SKM-1 treated with dmso at 0.1 percent for 144 hours (cell line): ENCODE data around the gene FERD3L.
"Not testable (repeated sequence)": the region's sequence is repeated elsewhere in the genome, so short reads cannot be mapped to it uniquely, and the experiment has no call there.

Experiments
- DNase-seq: peaks from one replicate; lab custom pipeline; 2025; ENCODE audit not compliant: unreplicated experiment; lab: John Stamatoyannopoulos, UW

FERD3L gene

GRCh38 chr7:19144661-19145433 is at the start of gene FERD3L:
FERD3L (minus strand) TSS chr7:19145421; CDS start chr7:19145362, 59 bp downstream.
- no peak for DNase-seq

GRCh38 chr7:19194417-19194816 is 49.2 kb upstream of the FERD3L start:
- DNase-seq: not testable (repeated sequence)

GRCh38 chr7:19181634-19182033 is 36.4 kb upstream of the FERD3L start:
- no peak for DNase-seq

GRCh38 chr7:19178595-19178994 is 33.4 kb upstream of the FERD3L start:
- DNase-seq: no peak

GRCh38 chr7:19177269-19177668 is 32.0 kb upstream of the FERD3L start:
- DNase-seq: peak; percentile 5

GRCh38 chr7:19175241-19175640 is 30.0 kb upstream of the FERD3L start:
- no peak for DNase-seq

GRCh38 chr7:19161671-19162070 is 16.4 kb upstream of the FERD3L start:
- DNase-seq: no peak

- DNase-seq: no peak
These were observed 1.5 kb upstream of the FERD3L start for GRCh38 chr7:19146699-19147098.

GRCh38 chr7:19145434-19146115 is 354 bp upstream of the FERD3L start:
- no peak for DNase-seq

GRCh38 chr7:19143881-19144574 is 1.2 kb downstream of the FERD3L start:
- DNase-seq: no peak

GRCh38 chr7:19139706-19140327 is 5.4 kb downstream of the FERD3L start:
- no peak for DNase-seq

- DNase-seq: no peak
These were observed 11.3 kb downstream of the FERD3L start for GRCh38 chr7:19133886-19134285.

- no peak for DNase-seq
These were observed 11.8 kb downstream of the FERD3L start for GRCh38 chr7:19133390-19133789.

GRCh38 chr7:19128856-19129255 is 16.4 kb downstream of the FERD3L start:
- no peak for DNase-seq

- peak; percentile 14 for DNase-seq
These were observed 23.1 kb downstream of the FERD3L start for GRCh38 chr7:19121977-19122588.

- DNase-seq: no peak
These were observed 25.2 kb downstream of the FERD3L start for GRCh38 chr7:19119870-19120486.

GRCh38 chr7:19119372-19119771 is 25.8 kb downstream of the FERD3L start:
- DNase-seq: no peak

GRCh38 chr7:19118636-19119371 is 26.4 kb downstream of the FERD3L start:
- no peak for DNase-seq

- no peak for DNase-seq
These were observed 27.2 kb downstream of the FERD3L start for GRCh38 chr7:19117870-19118608.
